Activated CD8-positive, alpha-beta T cell treated with anti-CD3 and anti-CD28 coated beads for 36 hours (primary cell): ENCODE data around the gene CDC27. TPM values are rescaled to one million over a fixed set of nuclear protein-coding genes. Genes with fewer than 3 reads are reported as not detected.
"Not testable (repeated sequence)": the region's sequence is repeated elsewhere in the genome, so short reads cannot be mapped to it uniquely, and the experiment has no call there.

Experiments used
- ATAC-seq: fragments of 200-7000 bp; cut with Tn5 transposase; one replicate; pipeline ENCODE4 v1.10.0; 2021; ENCODE audit warnings: mild to moderate bottlenecking, moderate library complexity
- CTCF ChIA-PET: fragments of 350-600 bp; sonication (Branson Sonifier 250); formaldehyde crosslinking; loops from one replicate; lab custom pipeline; 2021; ENCODE audit warnings: antibody characterized with exemption; lab: Charles Lee
- POLR2A ChIA-PET: fragments of 350-600 bp; sonication (Branson Sonifier 250); formaldehyde crosslinking; loops from one replicate; lab custom pipeline; 2021; ENCODE audit warnings: antibody characterized with exemption; lab: Charles Lee
- DNase-seq: peaks from one replicate; pipeline ENCODE4 v3.0.0-alpha.2; 2020
- H3K27ac Mint-ChIP-seq: one replicate; pipeline ENCODE4 v1.8.0; 2021; ENCODE audit warnings: mild to moderate bottlenecking, mixed read lengths
- H3K27me3 Mint-ChIP-seq: one replicate; pipeline ENCODE4 v1.8.0; 2021; ENCODE audit warnings: mixed read lengths
- H3K36me3 Mint-ChIP-seq: one replicate; pipeline ENCODE4 v1.8.0; 2021; ENCODE audit warnings: low read depth, mixed read lengths
- H3K4me1 Mint-ChIP-seq: one replicate; pipeline ENCODE4 v1.8.0; 2021; ENCODE audit warnings: low read depth, mixed read lengths
- H3K4me3 Mint-ChIP-seq: one replicate; pipeline ENCODE4 v1.8.0; 2021; ENCODE audit warnings: mild to moderate bottlenecking, moderate library complexity, mixed read lengths
- H3K9me3 Mint-ChIP-seq: one replicate; pipeline ENCODE4 v1.8.0; 2021; ENCODE audit warnings: mixed read lengths
- CTCF ChIP-seq: fragments of 200-600 bp; IDR thresholded peaks from one replicate; pipeline ENCODE4 v1.8.0; 2022; ENCODE audit warnings: antibody characterized with exemption, mild to moderate bottlenecking
- intact Hi-C: fragments of 100-400 bp; cut with micrococcal nuclease; formaldehyde crosslinking; loops from one replicate; pipeline ENCODE4 v1.10.0; 2022
- total RNA-seq, 2 experiments: library from RNA; stranded (reverse); gene quantifications; one replicate each; pipeline ENCODE4 v1.2.3, GENCODE V29; 2021

CDC27 gene
- total RNA-seq, 2 experiments from 2014 or later = 103 TPM

GRCh38 chr17:47172696-47173565 is 16.2 kb downstream of the CDC27 start:
- Mint-ChIP-seq H3K27me3 (no peaks in the 10 kb centered on the region), H3K4me1 (peaks cover 28% of the 10 kb centered on the region), H3K9me3 (no peaks in the 10 kb centered on the region), H3K4me3 (no peak overlapping the region), H3K27ac (no peak overlapping the region), H3K36me3 (peaks cover 19% of the 10 kb centered on the region)
- intact Hi-C loops = no loop called here
- TF ChIP-seq CTCF = no peak
- DNase-seq (no peak), ATAC-seq (no peak)
- POLR2A ChIA-PET = no interaction called here
- CTCF ChIA-PET = interaction anchor here (0.8 to 1.3 kb wide), 2 partner anchors 12 to 142 kb away, joined by 3 read pairs; no protein-coding TSS in a partner anchor

GRCh38 chr17:47170710-47171109 is 18.4 kb downstream of the CDC27 start:
- Mint-ChIP-seq H3K27me3 (no peaks in the 10 kb centered on the region), H3K4me1 (peaks cover 19% of the 10 kb centered on the region), H3K4me3 (no peak overlapping the region), H3K36me3 (peaks cover 24% of the 10 kb centered on the region), H3K9me3 (no peaks in the 10 kb centered on the region), H3K27ac (no peak overlapping the region)
- ATAC-seq (no peak), DNase-seq (no peak)
- POLR2A ChIA-PET = no interaction called here
- CTCF ChIA-PET = no interaction called here
- no peak for TF ChIP-seq CTCF
- intact Hi-C loops = no loop called here

GRCh38 chr17:47168896-47169295 is 20.2 kb downstream of the CDC27 start:
- intact Hi-C loops, POLR2A ChIA-PET, CTCF ChIA-PET, H3K9me3 Mint-ChIP-seq, H3K27me3 Mint-ChIP-seq, ATAC-seq, H3K4me3 Mint-ChIP-seq, H3K27ac Mint-ChIP-seq, DNase-seq: not testable (repeated sequence)
- H3K36me3 Mint-ChIP-seq = peaks cover 18% of the 10 kb centered on the region
- peaks cover 16% of the 10 kb centered on the region for H3K4me1 Mint-ChIP-seq

- DNase-seq, intact Hi-C loops, H3K9me3 Mint-ChIP-seq, H3K4me3 Mint-ChIP-seq, H3K27me3 Mint-ChIP-seq, CTCF ChIA-PET, ATAC-seq, H3K27ac Mint-ChIP-seq: not testable (repeated sequence)
- POLR2A ChIA-PET = interaction anchor here (0.6 kb wide), 1 partner anchor 34 kb away, joined by 3 read pairs; no protein-coding TSS in a partner anchor
- Mint-ChIP-seq H3K4me1 (peaks cover 25% of the 10 kb centered on the region), H3K36me3 (peaks cover 22% of the 10 kb centered on the region)
Measured at GRCh38 chr17:47166854-47167253, 22.2 kb downstream of the CDC27 start.

- CTCF ChIA-PET = interaction anchor here (1.6 kb wide), 1 partner anchor 150 kb away, joined by 4 read pairs; no protein-coding TSS in a partner anchor
- no peak for ATAC-seq
Measured at GRCh38 chr17:47165137-47165536, 24.0 kb downstream of the CDC27 start.

More at GRCh38 chr17:47165137-47165536, 24.0 kb downstream of the CDC27 start:
- Mint-ChIP-seq H3K4me1 (peaks cover 23% of the 10 kb centered on the region), H3K27me3 (no peaks in the 10 kb centered on the region), H3K36me3 (peaks cover 26% of the 10 kb centered on the region), H3K9me3 (no peaks in the 10 kb centered on the region), H3K4me3 (no peak overlapping the region), H3K27ac (no peak overlapping the region)
- DNase-seq = no peak
- POLR2A ChIA-PET = no interaction called here
- no peak for TF ChIP-seq CTCF
- intact Hi-C loops = no loop called here
